Mucosa of stomach (tissue), 1 donor: ENCODE measurements around the gene MYO1D.
"Not testable (repeated sequence)": the region's sequence is repeated elsewhere in the genome, so short reads cannot be mapped to it uniquely, and the experiment has no call there.

Source experiments
- H3K27me3 ChIP-seq: one replicate; pipeline ENCODE4 v1.7.0; 2013; ENCODE audit warnings: mild to moderate bottlenecking, low read length; ENCODE audit not compliant: control insufficient read depth, insufficient read depth
- H3K36me3 ChIP-seq: one replicate; pipeline ENCODE4 v1.7.0; 2013; ENCODE audit warnings: low read length; ENCODE audit not compliant: control insufficient read depth, insufficient read depth
- H3K4me1 ChIP-seq: one replicate; pipeline ENCODE4 v1.7.0; 2013; ENCODE audit warnings: mild to moderate bottlenecking, low read length; ENCODE audit not compliant: control insufficient read depth, insufficient read depth
- H3K4me3 ChIP-seq: one replicate; pipeline ENCODE4 v1.7.0; 2013; ENCODE audit warnings: low read length
- H3K9ac ChIP-seq: one replicate; pipeline ENCODE4 v1.7.0; 2013; ENCODE audit warnings: mild to moderate bottlenecking, low read length, moderate library complexity
- H3K9me3 ChIP-seq: one replicate; pipeline ENCODE4 v1.7.0; 2013; ENCODE audit warnings: mild to moderate bottlenecking, low read length, moderate library complexity; ENCODE audit not compliant: control insufficient read depth
- donor health status: Pancreatic carcinoma.

MYO1D gene

GRCh38 chr17:32886951-32887350 is 10.0 kb upstream of the MYO1D start:
- H3K9ac ChIP-seq, H3K27me3 ChIP-seq, H3K4me1 ChIP-seq, H3K9me3 ChIP-seq, H3K36me3 ChIP-seq, H3K4me3 ChIP-seq: not testable (repeated sequence)

GRCh38 chr17:32882734-32883133 is 5.8 kb upstream of the MYO1D start:
- no peaks in the 10 kb centered on the region for H3K27me3 ChIP-seq
- no peaks in the 10 kb centered on the region for H3K36me3 ChIP-seq
- H3K9me3 ChIP-seq: no peaks in the 10 kb centered on the region
- H3K4me1 ChIP-seq: peaks cover 7% of the 10 kb centered on the region
- no peak overlapping the region for H3K9ac ChIP-seq
- H3K4me3 ChIP-seq: no peak overlapping the region

- Histone ChIP-seq H3K9me3 (no peaks in the 10 kb centered on the region), H3K27me3 (no peaks in the 10 kb centered on the region), H3K4me3 (no peak overlapping the region), H3K4me1 (peaks cover 7% of the 10 kb centered on the region), H3K9ac (no peak overlapping the region), H3K36me3 (no peaks in the 10 kb centered on the region)
Measured at GRCh38 chr17:32882029-32882428, 5.1 kb upstream of the MYO1D start.

GRCh38 chr17:32880671-32881453 is 3.9 kb upstream of the MYO1D start:
- H3K9ac ChIP-seq: no peak overlapping the region
- H3K4me3 ChIP-seq: no peak overlapping the region
- H3K27me3 ChIP-seq: no peaks in the 10 kb centered on the region
- no peaks in the 10 kb centered on the region for H3K36me3 ChIP-seq
- peaks cover 10% of the 10 kb centered on the region for H3K4me1 ChIP-seq
- no peaks in the 10 kb centered on the region for H3K9me3 ChIP-seq

- Histone ChIP-seq H3K9me3 (no peaks in the 10 kb centered on the region), H3K4me1 (peaks cover 10% of the 10 kb centered on the region), H3K27me3 (no peaks in the 10 kb centered on the region), H3K9ac (no peak overlapping the region), H3K36me3 (no peaks in the 10 kb centered on the region), H3K4me3 (no peak overlapping the region)
Measured at GRCh38 chr17:32879134-32879533, 2.2 kb upstream of the MYO1D start.

GRCh38 chr17:32878211-32878610 is 1.3 kb upstream of the MYO1D start:
- Histone ChIP-seq H3K27me3 (no peaks in the 10 kb centered on the region), H3K36me3 (no peaks in the 10 kb centered on the region), H3K9me3 (no peaks in the 10 kb centered on the region), H3K4me3 (no peak overlapping the region), H3K4me1 (peaks cover 10% of the 10 kb centered on the region), H3K9ac (no peak overlapping the region)

GRCh38 chr17:32877164-32877764 is 340 bp upstream of the MYO1D start:
- H3K9me3 ChIP-seq: no peaks in the 10 kb centered on the region
- H3K36me3 ChIP-seq: no peaks in the 10 kb centered on the region
- H3K27me3 ChIP-seq: no peaks in the 10 kb centered on the region
- peaks cover 10% of the 10 kb centered on the region for H3K4me1 ChIP-seq
- peak overlapping the region; percentile 49 for H3K9ac ChIP-seq
- H3K4me3 ChIP-seq: peak overlapping the region; percentile 39

- Histone ChIP-seq H3K4me3 (peak overlapping the region; percentile 48), H3K36me3 (no peaks in the 10 kb centered on the region), H3K27me3 (no peaks in the 10 kb centered on the region), H3K4me1 (peaks cover 10% of the 10 kb centered on the region), H3K9me3 (no peaks in the 10 kb centered on the region), H3K9ac (peak overlapping the region; percentile 83)
Measured at GRCh38 chr17:32875923-32876416, 954 bp downstream of the MYO1D start.

- Histone ChIP-seq H3K4me1 (peaks cover 10% of the 10 kb centered on the region), H3K27me3 (no peaks in the 10 kb centered on the region), H3K4me3 (peak overlapping the region; percentile 48), H3K9ac (peak overlapping the region; percentile 83), H3K9me3 (no peaks in the 10 kb centered on the region), H3K36me3 (no peaks in the 10 kb centered on the region)
Measured at GRCh38 chr17:32875230-32875917, 1.6 kb downstream of the MYO1D start.

GRCh38 chr17:32873114-32873513 is 3.8 kb downstream of the MYO1D start:
- Histone ChIP-seq H3K9me3 (no peaks in the 10 kb centered on the region), H3K9ac (no peak overlapping the region), H3K36me3 (no peaks in the 10 kb centered on the region), H3K4me3 (no peak overlapping the region), H3K4me1 (peaks cover 15% of the 10 kb centered on the region), H3K27me3 (no peaks in the 10 kb centered on the region)

GRCh38 chr17:32871746-32872145 is 5.2 kb downstream of the MYO1D start:
- Histone ChIP-seq H3K9ac (no peak overlapping the region), H3K4me3 (no peak overlapping the region), H3K36me3 (no peaks in the 10 kb centered on the region), H3K27me3 (no peaks in the 10 kb centered on the region), H3K4me1 (peaks cover 15% of the 10 kb centered on the region), H3K9me3 (no peaks in the 10 kb centered on the region)

- H3K4me1 ChIP-seq: peaks cover 12% of the 10 kb centered on the region
- H3K9me3 ChIP-seq: no peaks in the 10 kb centered on the region
- H3K36me3 ChIP-seq: no peaks in the 10 kb centered on the region
- H3K9ac ChIP-seq: no peak overlapping the region
- no peaks in the 10 kb centered on the region for H3K27me3 ChIP-seq
- H3K4me3 ChIP-seq: no peak overlapping the region
Measured at GRCh38 chr17:32870969-32871368, 6.0 kb downstream of the MYO1D start.
